Neutrophil (primary cell): Measurements from ENCODE around the gene SMIM1.

ENCODE experiments used
- H3K27ac ChIP-seq: fragments of 200-600 bp; sonication (generic); 2 replicates; pipeline ENCODE4 v1.5.1; 2016; ENCODE audit warnings: mild to moderate bottlenecking, moderate library complexity
- H3K27me3 ChIP-seq: fragments of 200-600 bp; sonication (generic); 2 replicates; pipeline ENCODE4 v1.6.0; 2016; ENCODE audit warnings: mild to moderate bottlenecking
- H3K36me3 ChIP-seq: fragments of 200-600 bp; sonication (generic); 2 replicates; pipeline ENCODE4 v1.5.1; 2017
- H3K4me1 ChIP-seq, 2 experiments: fragments of 200-600 bp in 1 of 2; sonication (generic) in 1 of 2; 1 replicate in 1 of 2; 2 replicates in 1 of 2; pipeline versions ENCODE4 v1.5.1 to v1.6.1; 2013 to 2016; ENCODE audit warnings: low read depth in 1 of 2, low read length in 1 of 2, mild to moderate bottlenecking in 1 of 2, moderate library complexity in 1 of 2; ENCODE audit not compliant: control insufficient read depth in 1 of 2, insufficient read depth in 1 of 2
- H3K4me3 ChIP-seq, 2 experiments: fragments of 200-600 bp in 1 of 2; sonication (generic) in 1 of 2; 1 replicate in 1 of 2; 2 replicates in 1 of 2; pipeline ENCODE4 v1.5.1; 2013 to 2016; ENCODE audit warnings: low read depth in 1 of 2, low read length in 1 of 2, mild to moderate bottlenecking in 1 of 2, moderate library complexity in 1 of 2
- H3K9me3 ChIP-seq: fragments of 200-600 bp; sonication (generic); 2 replicates; pipeline ENCODE4 v1.5.1; 2016
- CTCF ChIP-seq: fragments of 200-600 bp; sonication (generic); IDR thresholded peaks from 2 replicates; pipeline ENCODE4 v1.5.1; 2016; ENCODE audit warnings: antibody characterized with exemption

SMIM1 gene

GRCh38 chr1:3745071-3745470 lies 27.5 kb upstream of the SMIM1 start:
- Histone ChIP-seq H3K27ac (no peak overlapping the region), H3K4me3 (no peak overlapping the region), H3K9me3 (no peaks in the 10 kb centered on the region), H3K4me1 (peaks cover 18 to 20% of the 10 kb centered on the region in 2 experiments), H3K36me3 (peaks cover 14% of the 10 kb centered on the region), H3K27me3 (peaks cover 44% of the 10 kb centered on the region)
- no peak for TF ChIP-seq CTCF

- Histone ChIP-seq H3K4me1 (peaks cover 18 to 20% of the 10 kb centered on the region in 2 experiments), H3K9me3 (no peaks in the 10 kb centered on the region), H3K27ac (no peak overlapping the region), H3K4me3 (no peak overlapping the region), H3K27me3 (peaks cover 52% of the 10 kb centered on the region), H3K36me3 (peaks cover 14% of the 10 kb centered on the region)
- no peak for TF ChIP-seq CTCF
These were observed 26.8 kb upstream of the SMIM1 start for GRCh38 chr1:3745590-3746381.

GRCh38 chr1:3746389-3746829 lies 26.1 kb upstream of the SMIM1 start:
- peaks cover 58% of the 10 kb centered on the region for H3K27me3 ChIP-seq
- H3K4me3 ChIP-seq, result peak overlapping the region; percentile 57 to 74
- H3K4me1 ChIP-seq, result peaks cover 18 to 20% of the 10 kb centered on the region in 2 experiments
- no peak overlapping the region for H3K27ac ChIP-seq
- no peaks in the 10 kb centered on the region for H3K9me3 ChIP-seq
- no peak for TF ChIP-seq CTCF
- H3K36me3 ChIP-seq, result peaks cover 14% of the 10 kb centered on the region

- peaks cover 9% of the 10 kb centered on the region for H3K36me3 ChIP-seq
- H3K27ac ChIP-seq, result no peak overlapping the region
- peak overlapping the region; percentile 57 to 74 for H3K4me3 ChIP-seq
- no peaks in the 10 kb centered on the region for H3K9me3 ChIP-seq
- no peak for TF ChIP-seq CTCF
- H3K27me3 ChIP-seq, result peaks cover 60% of the 10 kb centered on the region
- H3K4me1 ChIP-seq, result peaks cover 18 to 20% of the 10 kb centered on the region in 2 experiments
These were observed 25.6 kb upstream of the SMIM1 start for GRCh38 chr1:3746830-3747521.

GRCh38 chr1:3747522-3747848 lies 25.1 kb upstream of the SMIM1 start:
- H3K4me3 ChIP-seq, result peak overlapping the region; percentile 57 to 74
- H3K36me3 ChIP-seq, result peaks cover 4% of the 10 kb centered on the region
- H3K27ac ChIP-seq, result no peak overlapping the region
- no peak for TF ChIP-seq CTCF
- H3K27me3 ChIP-seq, result peaks cover 60% of the 10 kb centered on the region
- H3K9me3 ChIP-seq, result no peaks in the 10 kb centered on the region
- H3K4me1 ChIP-seq, result peaks cover 18 to 20% of the 10 kb centered on the region in 2 experiments
